ENCODE measurements around the gene FKBP5. TPM values are rescaled to one million over a fixed set of nuclear protein-coding genes. Genes with fewer than 3 reads are reported as not detected.

FKBP5 gene
- total RNA-seq, 1 donor from 2014 or later, result 17.1 TPM

- Mint-ChIP-seq H3K27ac (no peak overlapping the region), H3K36me3 (ENCODE audit: low read depth) (peaks cover 15% of the 10 kb centered on the region), H3K27me3 (no peaks in the 10 kb centered on the region), H3K9me3 (no peaks in the 10 kb centered on the region), H3K4me1 (no peaks in the 10 kb centered on the region), H3K4me3 (no peak overlapping the region)
- POLR2A ChIA-PET, result no interaction called here
- intact Hi-C loops (cut with micrococcal nuclease), result no loop called here
- no peak for DNase-seq
- TF ChIP-seq CTCF (IDR thresholded peaks at IDR 0.05), result no peak
- CTCF ChIA-PET, result interaction anchor here (3.2 kb wide), 1 partner anchor 116 kb away, joined by 15 read pairs; the partner anchor contains the start of gene ARMC12
- no peak for ATAC-seq (ENCODE audit: low read depth)
Measured at GRCh38 chr6:35620706-35621105, 68.0 kb downstream of the FKBP5 start.

GRCh38 chr6:35613762-35614161, 75.0 kb downstream of the FKBP5 start:
- Mint-ChIP-seq H3K4me3 (no peak overlapping the region), H3K4me1 (no peaks in the 10 kb centered on the region), H3K27me3 (no peaks in the 10 kb centered on the region), H3K36me3 (ENCODE audit: low read depth) (peaks cover 28% of the 10 kb centered on the region), H3K9me3 (no peaks in the 10 kb centered on the region), H3K27ac (no peak overlapping the region)
- intact Hi-C loops (cut with micrococcal nuclease), result no loop called here
- DNase-seq (no peak), ATAC-seq (ENCODE audit: low read depth) (no peak)
- ChIA-PET CTCF (no interaction called here), POLR2A (no interaction called here)
- no peak for TF ChIP-seq CTCF (IDR thresholded peaks at IDR 0.05)

DNA sequence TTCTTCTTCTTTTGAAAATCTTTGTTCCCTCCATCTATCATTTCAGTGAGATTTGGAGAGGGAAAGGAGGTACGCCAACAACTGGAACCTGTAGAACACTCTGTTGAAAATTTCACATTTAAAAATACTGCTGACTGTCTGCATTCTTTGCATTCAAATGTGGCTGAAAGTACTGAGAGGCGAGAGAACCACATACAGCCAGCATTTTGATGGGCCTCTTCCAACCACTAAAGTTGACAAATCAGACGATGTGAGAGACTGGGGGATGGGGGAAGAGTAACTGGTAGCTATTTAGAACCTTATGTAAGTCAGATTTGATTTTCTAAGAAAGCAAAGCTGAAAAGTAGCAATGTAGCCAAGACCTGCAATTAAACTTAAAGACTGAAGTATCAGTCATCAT, 77.5 kb downstream of the FKBP5 start:
- H3K9me3 Mint-ChIP-seq, result no peaks in the 10 kb centered on the region
- no peak overlapping the region for H3K4me3 Mint-ChIP-seq
- DNase-seq (no peak), ATAC-seq (ENCODE audit: low read depth) (no peak)
- H3K27me3 Mint-ChIP-seq, result no peaks in the 10 kb centered on the region
- intact Hi-C loops (cut with micrococcal nuclease), result no loop called here
- CTCF ChIA-PET, result no interaction called here
- no peaks in the 10 kb centered on the region for H3K4me1 Mint-ChIP-seq
- POLR2A ChIA-PET, result no interaction called here
- no peak for TF ChIP-seq CTCF (IDR thresholded peaks at IDR 0.05)
- peaks cover 21% of the 10 kb centered on the region for H3K36me3 Mint-ChIP-seq (ENCODE audit: low read depth)
- no peak overlapping the region for H3K27ac Mint-ChIP-seq

GRCh38 chr6:35610830-35611229, 77.9 kb downstream of the FKBP5 start:
- no peak for TF ChIP-seq CTCF (IDR thresholded peaks at IDR 0.05)
- Mint-ChIP-seq H3K4me3 (no peak overlapping the region), H3K27ac (no peak overlapping the region), H3K4me1 (peaks cover 4% of the 10 kb centered on the region), H3K36me3 (ENCODE audit: low read depth) (peaks cover 21% of the 10 kb centered on the region), H3K9me3 (no peaks in the 10 kb centered on the region), H3K27me3 (no peaks in the 10 kb centered on the region)
- no peak for ATAC-seq (ENCODE audit: low read depth)
- intact Hi-C loops (cut with micrococcal nuclease), result no loop called here
- POLR2A ChIA-PET, result interaction anchor here (0.6 kb wide), 1 partner anchor 8 kb away, joined by 7 read pairs; no protein-coding TSS in a partner anchor
- no peak for DNase-seq
- CTCF ChIA-PET, result no interaction called here

DNA sequence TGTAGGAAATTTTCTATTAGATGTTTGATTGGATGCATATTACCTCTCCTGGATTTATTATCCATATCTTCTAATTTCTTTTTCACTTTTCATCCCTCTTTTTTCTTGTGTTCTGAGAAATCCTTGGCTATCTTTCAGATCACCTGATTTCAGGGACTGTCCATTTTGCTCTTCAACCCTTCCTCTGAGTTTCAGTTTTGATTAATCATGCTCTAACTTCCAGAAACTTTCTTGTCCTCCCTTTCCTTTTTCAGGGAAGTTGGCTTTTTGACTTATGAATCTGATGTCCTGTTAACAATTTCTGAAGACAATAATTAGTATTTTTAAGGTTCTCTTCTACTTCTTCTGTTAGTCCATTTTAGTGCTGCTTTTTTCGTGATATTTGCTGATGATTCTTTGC, 79.1 kb downstream of the FKBP5 start:
- Mint-ChIP-seq H3K27me3 (no peaks in the 10 kb centered on the region), H3K36me3 (ENCODE audit: low read depth) (peaks cover 18% of the 10 kb centered on the region), H3K27ac (no peak overlapping the region), H3K4me3 (no peak overlapping the region), H3K4me1 (peaks cover 7% of the 10 kb centered on the region), H3K9me3 (no peaks in the 10 kb centered on the region)
- no peak for ATAC-seq (ENCODE audit: low read depth)
- TF ChIP-seq CTCF (IDR thresholded peaks at IDR 0.05), result no peak
- ChIA-PET CTCF (no interaction called here), POLR2A (no interaction called here)
- intact Hi-C loops (cut with micrococcal nuclease), result no loop called here
- DNase-seq, result no peak

All from activated B cell treated with CpG ODN at 0.5 μM for 24 hours (primary cell).